ENCODE measurements around the gene HERPUD2.

HERPUD2 gene

DNA sequence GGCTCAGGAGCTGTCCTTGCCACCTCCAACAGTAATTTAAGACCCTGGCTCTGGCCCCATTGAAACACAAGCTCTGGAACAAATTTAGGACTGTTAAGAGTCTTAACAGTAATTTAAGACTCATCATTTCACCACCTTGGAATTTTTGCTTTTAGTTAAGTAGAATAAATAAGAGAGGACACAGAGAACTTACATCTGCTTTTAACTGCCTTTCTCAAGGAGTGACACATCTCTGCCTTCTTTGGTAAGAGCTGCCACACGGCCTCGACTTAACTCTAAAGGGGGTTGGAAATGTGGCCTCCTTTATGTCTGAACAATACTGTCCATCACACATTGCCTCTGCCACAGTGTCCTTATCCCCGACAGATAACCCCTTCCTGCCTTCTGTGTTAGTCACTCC, 77.9 kb downstream of the HERPUD2 start:
- DNase-seq (ENCODE audit: insufficient read length, low spot score), result no peak
- no peak for FAIRE-seq
- TF ChIP-seq CTCF (IDR thresholded peaks at IDR 0.05; ENCODE audit: insufficient read depth, missing control alignments), result no peak

GRCh38 chr7:35613150-35613549, 81.8 kb downstream of the HERPUD2 start:
- TF ChIP-seq CTCF (IDR thresholded peaks at IDR 0.05; ENCODE audit: insufficient read depth, missing control alignments), result no peak
- FAIRE-seq (no peak), DNase-seq (ENCODE audit: insufficient read length, low spot score) (no peak)

GRCh38 chr7:35605760-35606159, 89.2 kb downstream of the HERPUD2 start:
- no peak for TF ChIP-seq CTCF (IDR thresholded peaks at IDR 0.05; ENCODE audit: insufficient read depth, missing control alignments)
- DNase-seq (ENCODE audit: insufficient read length, low spot score) (no peak), FAIRE-seq (no peak)

DNA sequence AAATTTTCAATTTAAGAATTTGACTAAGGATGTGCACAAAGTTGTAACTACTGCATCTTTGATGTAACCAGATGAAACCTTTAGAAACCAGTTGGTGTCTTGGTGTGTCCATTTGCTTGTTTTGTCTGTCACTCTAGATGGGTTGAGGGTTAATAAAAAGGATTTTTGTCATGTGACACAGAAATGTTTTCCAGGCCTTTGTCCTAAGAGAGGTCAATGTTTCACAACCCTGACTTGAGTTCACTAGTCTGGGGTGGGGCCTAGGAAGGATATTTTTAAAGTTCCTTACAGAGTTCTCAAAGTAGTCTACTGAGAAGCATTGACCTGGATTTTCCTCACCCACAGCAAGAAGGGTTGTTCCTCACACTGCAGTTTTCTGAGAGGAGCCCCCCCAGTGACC, 90.3 kb downstream of the HERPUD2 start:
- DNase-seq (ENCODE audit: insufficient read length, low spot score), result no peak
- no peak for TF ChIP-seq CTCF (IDR thresholded peaks at IDR 0.05; ENCODE audit: insufficient read depth, missing control alignments)
- no peak for FAIRE-seq

DNA sequence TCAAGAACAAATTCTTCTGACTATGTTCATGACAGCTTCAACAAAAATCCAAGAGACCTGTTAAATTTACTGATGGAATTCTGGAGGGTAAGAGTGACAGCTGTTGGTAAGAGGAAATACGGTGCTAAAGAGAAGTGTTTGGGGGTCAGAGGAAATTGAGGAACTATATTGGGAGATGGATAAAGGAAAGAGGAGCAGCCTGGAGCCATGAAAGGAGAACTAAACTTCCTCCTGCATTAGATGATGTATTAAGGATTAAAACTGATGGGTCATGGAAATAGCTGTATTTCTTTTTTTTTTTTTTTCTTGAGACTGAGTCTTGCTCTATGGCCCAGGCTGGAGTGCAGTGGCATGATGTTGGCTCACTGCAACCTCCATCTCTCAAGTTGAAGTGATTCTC, 95.3 kb downstream of the HERPUD2 start:
- DNase-seq (ENCODE audit: insufficient read length, low spot score) (no peak), FAIRE-seq (no peak)
- TF ChIP-seq CTCF (IDR thresholded peaks at IDR 0.05; ENCODE audit: insufficient read depth, missing control alignments), result no peak

DNA sequence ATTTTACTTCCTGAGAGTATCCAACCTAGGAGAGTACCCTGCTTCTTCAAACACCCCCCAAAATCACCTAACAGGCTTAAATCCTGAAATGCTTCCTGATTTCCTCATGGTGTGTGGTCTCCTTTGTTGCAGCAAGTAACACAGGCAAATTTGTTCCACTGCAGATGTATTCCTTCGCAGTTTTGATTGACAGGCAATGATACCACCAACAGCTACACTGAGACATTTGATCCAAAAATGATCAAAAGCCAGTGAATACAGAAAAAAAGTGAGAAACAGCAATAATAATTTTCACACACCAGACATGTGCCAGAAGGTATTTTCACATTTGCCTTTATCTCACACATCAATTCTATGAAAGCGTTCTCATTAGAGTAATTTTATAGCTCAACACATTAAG, 95.9 kb downstream of the HERPUD2 start:
- TF ChIP-seq CTCF (IDR thresholded peaks at IDR 0.05; ENCODE audit: insufficient read depth, missing control alignments), result no peak
- FAIRE-seq (no peak), DNase-seq (ENCODE audit: insufficient read length, low spot score) (no peak)

DNA sequence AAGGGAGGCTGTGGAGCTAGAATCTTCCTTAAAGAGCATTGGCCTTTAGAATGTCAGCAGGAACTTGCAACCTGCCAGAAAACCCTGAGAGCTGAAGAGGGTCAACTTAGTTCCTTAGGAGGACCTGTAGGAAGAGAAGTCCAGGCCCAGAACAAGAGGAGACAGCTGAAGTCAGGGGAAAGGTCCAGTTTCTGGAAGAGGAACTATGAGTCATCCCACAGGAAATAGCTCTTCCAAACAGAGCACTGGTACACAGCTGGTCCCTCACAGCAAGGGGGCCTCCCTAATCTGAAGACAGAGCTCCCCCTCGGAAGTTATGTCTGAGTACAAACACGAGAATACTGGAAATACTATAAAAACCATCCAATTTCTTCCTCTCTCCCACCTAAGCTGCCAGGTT, 98.9 kb downstream of the HERPUD2 start:
- no peak for FAIRE-seq
- no peak for DNase-seq (ENCODE audit: insufficient read length, low spot score)
- TF ChIP-seq CTCF (IDR thresholded peaks at IDR 0.05; ENCODE audit: insufficient read depth, missing control alignments), result no peak

All from D721Med (cell line).